ENCODE results near the gene AGT.
"Not testable (repeated sequence)": the region's sequence is repeated elsewhere in the genome, so short reads cannot be mapped to it uniquely, and the experiment has no call there.

AGT gene

GRCh38 chr1:230707732-230708630, 5.9 kb downstream of the AGT start:
- DNase-seq (ENCODE audit: low spot score) = no peak

- no peak for DNase-seq (ENCODE audit: low spot score)
Observed at GRCh38 chr1:230706887-230707731, 6.8 kb downstream of the AGT start.

GRCh38 chr1:230706020-230706699, 7.8 kb downstream of the AGT start:
- DNase-seq (ENCODE audit: low spot score) = no peak

GRCh38 chr1:230705289-230706019, 8.5 kb downstream of the AGT start:
- DNase-seq (ENCODE audit: low spot score) = no peak

- DNase-seq (ENCODE audit: low spot score) = no peak
Observed at GRCh38 chr1:230704830-230705229, 9.1 kb downstream of the AGT start.

- no peak for DNase-seq (ENCODE audit: low spot score)
Observed at GRCh38 chr1:230703679-230704385, 10.1 kb downstream of the AGT start.

- no peak for DNase-seq (ENCODE audit: low spot score)
Observed at GRCh38 chr1:230702934-230703678, 10.8 kb downstream of the AGT start.

- no peak for DNase-seq (ENCODE audit: low spot score)
Observed at GRCh38 chr1:230701895-230702768, 11.8 kb downstream of the AGT start.

- DNase-seq (ENCODE audit: low spot score) = no peak
Observed at GRCh38 chr1:230701434-230701833, 12.5 kb downstream of the AGT start.

- no peak for DNase-seq (ENCODE audit: low spot score)
Observed at GRCh38 chr1:230700132-230700531, 13.8 kb downstream of the AGT start.

- no peak for DNase-seq (ENCODE audit: low spot score)
Observed at GRCh38 chr1:230699716-230700115, 14.2 kb downstream of the AGT start.

- not testable (repeated sequence) for DNase-seq (ENCODE audit: low spot score)
Observed at GRCh38 chr1:230698964-230699363, 15.0 kb downstream of the AGT start.

- DNase-seq (ENCODE audit: low spot score) = no peak
Observed at GRCh38 chr1:230698130-230698529, 15.8 kb downstream of the AGT start.

GRCh38 chr1:230696722-230697437, 17.0 kb downstream of the AGT start:
- DNase-seq (ENCODE audit: low spot score) = peak; percentile 48

- no peak for DNase-seq (ENCODE audit: low spot score)
Observed at GRCh38 chr1:230696218-230696617, 17.7 kb downstream of the AGT start.

- no peak for DNase-seq (ENCODE audit: low spot score)
Observed at GRCh38 chr1:230694991-230695390, 18.9 kb downstream of the AGT start.

GRCh38 chr1:230694464-230694863, 19.5 kb downstream of the AGT start:
- no peak for DNase-seq (ENCODE audit: low spot score)

GRCh38 chr1:230693777-230694176, 20.1 kb downstream of the AGT start:
- DNase-seq (ENCODE audit: low spot score) = no peak

GRCh38 chr1:230693221-230693620, 20.7 kb downstream of the AGT start:
- DNase-seq (ENCODE audit: low spot score) = no peak

Measured in GM03348 (cell line).